HepG2 (cell line): ENCODE results near the gene APBB2. TPM values are rescaled to one million over a fixed set of nuclear protein-coding genes. Genes with fewer than 3 reads are reported as not detected.

Experiments
- CCAR2 ChIP-seq: fragments of 200-400 bp; formaldehyde crosslinking; optimal IDR thresholded peaks from 2 replicates; pipeline ENCODE3; 2018; ENCODE audit warnings: low read depth, mild to moderate bottlenecking, low read length, moderate library complexity
- ELF4 ChIP-seq: sonication (generic); formaldehyde crosslinking; IDR thresholded peaks from 2 replicates; pipeline ENCODE4 v1.5.0; 2020; ENCODE audit warnings: missing genetic modification reagents, mild to moderate bottlenecking, moderate library complexity, borderline replicate concordance
- GABPB1 ChIP-seq: IDR thresholded peaks from 2 replicates; pipeline ENCODE4 v1.6.1; 2016; ENCODE audit warnings: mild to moderate bottlenecking, missing genetic modification reagents, moderate library complexity, missing compliant biosample characterization
- HIVEP1 ChIP-seq: sonication (generic); formaldehyde crosslinking; IDR thresholded peaks from 2 replicates; pipeline ENCODE4 v1.4.0; 2020; ENCODE audit warnings: mild to moderate bottlenecking, missing genetic modification reagents
- HOXA9 ChIP-seq: sonication (generic); formaldehyde crosslinking; IDR thresholded peaks from 2 replicates; pipeline ENCODE4 v1.8.1; 2022; ENCODE audit warnings: missing genetic modification reagents, mild to moderate bottlenecking, moderate library complexity, borderline replicate concordance
- JUN ChIP-seq: sonication (generic); formaldehyde crosslinking; IDR thresholded peaks from 2 replicates; pipeline ENCODE4 v1.4.0; 2020; ENCODE audit warnings: mild to moderate bottlenecking, missing genetic modification reagents
- KAT2B ChIP-seq: fragments of 150-350 bp; IDR thresholded peaks from 2 replicates; pipeline ENCODE4 v1.6.1; 2014; ENCODE audit warnings: low read depth, low read length, borderline replicate concordance
- KLF16 ChIP-seq, 2 experiments: sonication (generic) in 1 of 2; formaldehyde crosslinking in 1 of 2; IDR thresholded peaks; 2 replicates each; pipeline versions ENCODE4 v1.6.1 to v1.8.0; 2016 to 2023; ENCODE audit warnings: missing genetic modification reagents in 2 of 2, missing compliant biosample characterization in 1 of 2
- MED8 ChIP-seq: sonication (generic); formaldehyde crosslinking; IDR thresholded peaks from 2 replicates; pipeline ENCODE4 v1.8.1; 2023; ENCODE audit warnings: mild to moderate bottlenecking, missing genetic modification reagents; ENCODE audit not compliant: insufficient replicate concordance
- POLR2G ChIP-seq: fragments of 200-400 bp; formaldehyde crosslinking; IDR thresholded peaks from 2 replicates; pipeline ENCODE4 v1.6.1; 2018; ENCODE audit warnings: mild to moderate bottlenecking, low read depth, low read length, moderate library complexity
- SMAD9 ChIP-seq: sonication (generic); formaldehyde crosslinking; IDR thresholded peaks from 2 replicates; pipeline ENCODE4 v1.5.1; 2020; ENCODE audit warnings: mild to moderate bottlenecking, missing genetic modification reagents
- SP5 ChIP-seq: IDR thresholded peaks from 2 replicates; pipeline ENCODE4 v1.6.1; 2016; ENCODE audit warnings: low read depth, borderline replicate concordance
- ZNF292 ChIP-seq: sonication (generic); formaldehyde crosslinking; IDR thresholded peaks from 2 replicates; pipeline ENCODE4 v1.8.1; 2022; ENCODE audit warnings: mild to moderate bottlenecking, low read depth, missing genetic modification reagents, borderline replicate concordance
- ZNF329 ChIP-seq: sonication (generic); formaldehyde crosslinking; IDR thresholded peaks from 2 replicates; pipeline ENCODE4 v1.9.0; 2021; ENCODE audit warnings: low read depth, mild to moderate bottlenecking, missing genetic modification reagents
- ZNF331 ChIP-seq: sonication (generic); formaldehyde crosslinking; IDR thresholded peaks from 2 replicates; pipeline ENCODE4 v1.4.0; 2020; ENCODE audit warnings: missing genetic modification reagents
- ZNF550 ChIP-seq: sonication (generic); formaldehyde crosslinking; IDR thresholded peaks from 2 replicates; pipeline ENCODE4 v1.4.0; 2020; ENCODE audit warnings: mild to moderate bottlenecking, missing genetic modification reagents, borderline replicate concordance
- ZNF557 ChIP-seq: sonication (generic); formaldehyde crosslinking; IDR thresholded peaks from 2 replicates; pipeline ENCODE4 v1.4.0; 2020; ENCODE audit warnings: missing genetic modification reagents
- ZNF644 ChIP-seq: IDR thresholded peaks from 2 replicates; pipeline ENCODE4 v1.6.1; 2016; ENCODE audit warnings: low read depth
- ZNF709 ChIP-seq: sonication (generic); formaldehyde crosslinking; IDR thresholded peaks from 2 replicates; pipeline ENCODE4 v1.5.0; 2020; ENCODE audit warnings: mild to moderate bottlenecking, missing genetic modification reagents
- ZNF747 ChIP-seq: sonication (generic); formaldehyde crosslinking; IDR thresholded peaks from 2 replicates; pipeline ENCODE4 v1.8.1; 2023; ENCODE audit warnings: missing genetic modification reagents, mild to moderate bottlenecking, borderline replicate concordance
- ZNF75D ChIP-seq: sonication (generic); formaldehyde crosslinking; IDR thresholded peaks from 2 replicates; pipeline ENCODE4 v1.8.1; 2023; ENCODE audit warnings: missing genetic modification reagents, mild to moderate bottlenecking, borderline replicate concordance
- polyA plus RNA-seq, 8 experiments: library from polyadenylated mRNA; depleted of rRNA in 3 of 8; stranded (reverse) in 7 of 8; unstranded in 1 of 8; fragments of >200 nt; fragmentation: Illumina TruSeq in 4 of 8; extraction: Trizol in 4 of 8; gene quantifications; 2 replicates each; pipeline versions ENCODE4 v1.2.1 to v1.2.3, GENCODE V29; 2011 to 2016; ENCODE audit warnings: low read depth in 4 of 8, missing spikeins in 1 of 8, mixed read lengths in 1 of 8; ENCODE audit not compliant: insufficient read depth in 1 of 8
- total RNA-seq, 5 experiments: library from RNA; depleted of rRNA; stranded (reverse); fragments of >200 nt; fragmentation: Illumina TruSeq; extraction: Trizol; gene quantifications; 2 replicates each; pipeline ENCODE4 v1.2.3, GENCODE V29; 2016; ENCODE audit warnings: low read depth in 1 of 5
- TF ChIP-seq, protein P1 (sequence below): sonication (generic); formaldehyde crosslinking; IDR thresholded peaks from 2 replicates; pipeline ENCODE4 v1.5.0; 2020; ENCODE audit warnings: missing genetic modification reagents
- TF ChIP-seq, protein P2 (sequence below): fragments of 450-650 bp; IDR thresholded peaks from 2 replicates; pipeline ENCODE4 v1.6.1; 2017
- TF ChIP-seq, protein P3 (sequence below): sonication (generic); formaldehyde crosslinking; IDR thresholded peaks from 2 replicates; pipeline ENCODE4 v1.8.1; 2023; ENCODE audit warnings: mild to moderate bottlenecking, inconsistent platforms, moderate library complexity, missing genetic modification reagents, borderline replicate concordance
- TF ChIP-seq, protein P4 (sequence below): sonication (generic); formaldehyde crosslinking; IDR thresholded peaks from 2 replicates; pipeline ENCODE4 v1.5.0; 2020; ENCODE audit warnings: missing genetic modification reagents
- TF ChIP-seq, protein P5 (sequence below): sonication (generic); formaldehyde crosslinking; IDR thresholded peaks from 2 replicates; pipeline ENCODE4 v1.4.0; 2020; ENCODE audit warnings: missing genetic modification reagents

The APBB2 gene
- total and polyA plus RNA-seq, 2 of the 13 experiments (the other 11 are each of a cell fraction or from before 2014, with no cell fraction given): 11.7 to 17.0 TPM

DNA sequence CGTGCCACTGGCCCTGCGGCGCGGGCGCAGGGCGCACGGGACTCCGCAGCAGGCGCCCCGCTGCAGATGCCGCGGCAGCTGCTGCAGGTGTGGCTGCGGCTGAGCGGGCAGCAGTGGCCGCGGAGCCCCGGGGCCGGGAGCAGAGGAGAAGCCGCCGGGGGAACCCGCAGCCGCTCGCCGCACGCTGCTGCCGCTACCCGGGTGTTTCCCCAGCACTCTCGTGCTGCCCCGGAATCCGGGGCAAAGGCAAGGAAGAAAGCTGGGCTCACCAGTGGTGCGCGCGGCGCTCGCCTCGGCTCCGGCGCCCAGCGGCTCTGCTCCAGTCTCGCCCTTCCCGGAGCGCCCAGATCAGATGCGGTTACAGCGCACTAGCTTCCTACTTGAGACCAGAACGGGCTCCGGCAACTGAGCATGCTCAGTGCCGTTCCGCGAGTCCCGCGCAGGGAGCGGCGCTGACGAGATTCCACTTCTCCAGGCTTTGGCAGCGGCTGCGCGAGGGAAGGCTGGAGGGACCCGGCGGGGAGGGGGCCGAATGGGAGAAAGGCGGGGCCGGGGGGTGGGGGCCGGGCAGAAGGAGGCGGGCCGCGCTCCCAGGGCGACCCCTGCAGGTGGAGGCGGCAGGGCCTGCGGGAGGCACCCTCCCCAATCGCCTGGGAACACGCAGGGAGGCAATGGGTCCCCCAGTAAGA, at the start of gene APBB2 (continued):
- no peak for TF ChIP-seq ZNF550
- TF ChIP-seq ZNF329 (CRISPR knock-in tag): no peak
- no peak; the same call in 1 of the 2 replicates for TF ChIP-seq SP5 (CRISPR knock-in tag)
- TF ChIP-seq CCAR2: no peak
- TF ChIP-seq, protein P1, sequence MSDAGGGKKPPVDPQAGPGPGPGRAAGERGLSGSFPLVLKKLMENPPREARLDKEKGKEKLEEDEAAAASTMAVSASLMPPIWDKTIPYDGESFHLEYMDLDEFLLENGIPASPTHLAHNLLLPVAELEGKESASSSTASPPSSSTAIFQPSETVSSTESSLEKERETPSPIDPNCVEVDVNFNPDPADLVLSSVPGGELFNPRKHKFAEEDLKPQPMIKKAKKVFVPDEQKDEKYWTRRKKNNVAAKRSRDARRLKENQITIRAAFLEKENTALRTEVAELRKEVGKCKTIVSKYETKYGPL (CRISPR knock-in tag): no peak
- TF ChIP-seq KAT2B: no peak
- TF ChIP-seq SMAD9 (CRISPR knock-in tag): no peak
- TF ChIP-seq GABPB1 (CRISPR knock-in tag): peak; percentile 77
- TF ChIP-seq ZNF709: no peak
- 0 out of 2 replicates have a peak, but pooled peaks have one; percentile 34 for TF ChIP-seq HOXA9 (CRISPR knock-in tag)
- TF ChIP-seq ZNF292 (CRISPR knock-in tag): peak; percentile 88
- TF ChIP-seq POLR2G: peak; percentile 90
- TF ChIP-seq, protein P2, sequence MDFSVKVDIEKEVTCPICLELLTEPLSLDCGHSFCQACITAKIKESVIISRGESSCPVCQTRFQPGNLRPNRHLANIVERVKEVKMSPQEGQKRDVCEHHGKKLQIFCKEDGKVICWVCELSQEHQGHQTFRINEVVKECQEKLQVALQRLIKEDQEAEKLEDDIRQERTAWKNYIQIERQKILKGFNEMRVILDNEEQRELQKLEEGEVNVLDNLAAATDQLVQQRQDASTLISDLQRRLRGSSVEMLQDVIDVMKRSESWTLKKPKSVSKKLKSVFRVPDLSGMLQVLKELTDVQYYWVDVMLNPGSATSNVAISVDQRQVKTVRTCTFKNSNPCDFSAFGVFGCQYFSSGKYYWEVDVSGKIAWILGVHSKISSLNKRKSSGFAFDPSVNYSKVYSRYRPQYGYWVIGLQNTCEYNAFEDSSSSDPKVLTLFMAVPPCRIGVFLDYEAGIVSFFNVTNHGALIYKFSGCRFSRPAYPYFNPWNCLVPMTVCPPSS: no peak
- TF ChIP-seq, protein P3, sequence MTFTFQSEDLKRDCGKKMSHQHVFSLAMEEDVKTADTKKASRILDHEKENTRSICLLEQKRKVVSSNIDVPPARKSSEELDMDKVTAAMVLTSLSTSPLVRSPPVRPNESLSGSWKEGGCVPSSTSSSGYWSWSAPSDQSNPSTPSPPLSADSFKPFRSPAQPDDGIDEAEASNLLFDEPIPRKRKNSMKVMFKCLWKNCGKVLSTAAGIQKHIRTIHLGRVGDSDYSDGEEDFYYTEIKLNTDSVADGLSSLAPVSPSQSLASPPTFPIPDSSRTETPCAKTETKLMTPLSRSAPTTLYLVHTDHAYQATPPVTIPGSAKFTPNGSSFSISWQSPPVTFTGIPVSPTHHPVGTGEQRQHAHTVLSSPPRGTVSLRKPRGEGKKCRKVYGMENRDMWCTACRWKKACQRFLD (CRISPR knock-in tag): no peak
- no peak for TF ChIP-seq ELF4
- no peak for TF ChIP-seq ZNF75D
- TF ChIP-seq, protein P4, sequence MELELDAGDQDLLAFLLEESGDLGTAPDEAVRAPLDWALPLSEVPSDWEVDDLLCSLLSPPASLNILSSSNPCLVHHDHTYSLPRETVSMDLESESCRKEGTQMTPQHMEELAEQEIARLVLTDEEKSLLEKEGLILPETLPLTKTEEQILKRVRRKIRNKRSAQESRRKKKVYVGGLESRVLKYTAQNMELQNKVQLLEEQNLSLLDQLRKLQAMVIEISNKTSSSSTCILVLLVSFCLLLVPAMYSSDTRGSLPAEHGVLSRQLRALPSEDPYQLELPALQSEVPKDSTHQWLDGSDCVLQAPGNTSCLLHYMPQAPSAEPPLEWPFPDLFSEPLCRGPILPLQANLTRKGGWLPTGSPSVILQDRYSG (CRISPR knock-in tag): no peak
- peak; percentile 46 for TF ChIP-seq ZNF331 (CRISPR knock-in tag)
- no peak for TF ChIP-seq ZNF747 (CRISPR knock-in tag)
- no peak for TF ChIP-seq ZNF557 (CRISPR knock-in tag)
- no peak for TF ChIP-seq ZNF644
- no peak for TF ChIP-seq HIVEP1 (CRISPR knock-in tag)
- TF ChIP-seq KLF16 (CRISPR knock-in tag; IDR thresholded peaks at IDR 0.05): peak in 1 of 2 experiments; percentile 35; a peak in 1 of 4 replicates
- no peak for TF ChIP-seq MED8 (CRISPR knock-in tag)
- TF ChIP-seq JUN: no peak
- TF ChIP-seq, protein P5, sequence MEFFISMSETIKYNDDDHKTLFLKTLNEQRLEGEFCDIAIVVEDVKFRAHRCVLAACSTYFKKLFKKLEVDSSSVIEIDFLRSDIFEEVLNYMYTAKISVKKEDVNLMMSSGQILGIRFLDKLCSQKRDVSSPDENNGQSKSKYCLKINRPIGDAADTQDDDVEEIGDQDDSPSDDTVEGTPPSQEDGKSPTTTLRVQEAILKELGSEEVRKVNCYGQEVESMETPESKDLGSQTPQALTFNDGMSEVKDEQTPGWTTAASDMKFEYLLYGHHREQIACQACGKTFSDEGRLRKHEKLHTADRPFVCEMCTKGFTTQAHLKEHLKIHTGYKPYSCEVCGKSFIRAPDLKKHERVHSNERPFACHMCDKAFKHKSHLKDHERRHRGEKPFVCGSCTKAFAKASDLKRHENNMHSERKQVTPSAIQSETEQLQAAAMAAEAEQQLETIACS (CRISPR knock-in tag): no peak
